ENCODE results near the gene CFAP61. TPM values are rescaled to one million over a fixed set of nuclear protein-coding genes. Genes with fewer than 3 reads are reported as not detected.

Gene CFAP61
- total and polyA plus RNA-seq, 2 donors from 2014 or later: 0.58 to 2.6 TPM

- Histone ChIP-seq H3K9ac (ENCODE audit: low read length in 3 of 3) (no peak overlapping the region), H3K4me1 (ENCODE audit: control insufficient read depth in 2 of 3, insufficient read depth in 2 of 3, low read depth in 1 of 3, low read length in 3 of 3) (peaks cover 0 to 3% (median 0%) of the 10 kb centered on the region in 3 donors), H3K4me3 (ENCODE audit: low read length in 3 of 3) (no peak overlapping the region), H3K9me3 (ENCODE audit: control insufficient read depth in 2 of 3, insufficient read depth in 1 of 3, low read length in 3 of 3) (no peaks in the 10 kb centered on the region), H3K27ac (ENCODE audit: low read depth in 2 of 2, low read length in 2 of 2) (no peak overlapping the region), H3K27me3 (ENCODE audit: control insufficient read depth, insufficient read depth, low read length) (no peaks in the 10 kb centered on the region), H3K36me3 (ENCODE audit: control insufficient read depth in 2 of 3, insufficient read depth in 3 of 3, low read length in 3 of 3) (peaks cover 0 to 3% (median 0%) of the 10 kb centered on the region in 3 donors)
- intact Hi-C loops (cut with DNase I): no loop called here
- DNase-seq: no peak
- TF ChIP-seq CTCF (IDR thresholded peaks at IDR 0.05; ENCODE audit: borderline replicate concordance, extremely low read depth, insufficient read depth): no peak
- FAIRE-seq: no peak
These were observed 352.3 kb downstream of the CFAP61 start for GRCh38 chr20:20404633-20405032.

GRCh38 chr20:20405623-20406022 lies 353.3 kb downstream of the CFAP61 start:
- Histone ChIP-seq H3K9me3 (ENCODE audit: control insufficient read depth in 2 of 3, insufficient read depth in 1 of 3, low read length in 3 of 3) (no peaks in the 10 kb centered on the region), H3K27ac (ENCODE audit: low read depth in 2 of 2, low read length in 2 of 2) (no peak overlapping the region), H3K36me3 (ENCODE audit: control insufficient read depth in 2 of 3, insufficient read depth in 3 of 3, low read length in 3 of 3) (peaks cover 0 to 3% (median 0%) of the 10 kb centered on the region in 3 donors), H3K27me3 (ENCODE audit: control insufficient read depth, insufficient read depth, low read length) (no peaks in the 10 kb centered on the region), H3K4me3 (ENCODE audit: low read length in 3 of 3) (no peak overlapping the region), H3K9ac (ENCODE audit: low read length in 3 of 3) (no peak overlapping the region), H3K4me1 (ENCODE audit: control insufficient read depth in 2 of 3, insufficient read depth in 2 of 3, low read depth in 1 of 3, low read length in 3 of 3) (no peaks in the 10 kb centered on the region)
- no peak for FAIRE-seq
- intact Hi-C loops (cut with DNase I): no loop called here
- DNase-seq: no peak
- TF ChIP-seq CTCF (IDR thresholded peaks at IDR 0.05; ENCODE audit: borderline replicate concordance, extremely low read depth, insufficient read depth): no peak

GRCh38 chr20:20406306-20406705 lies 354.0 kb downstream of the CFAP61 start:
- H3K4me1 ChIP-seq (ENCODE audit: control insufficient read depth in 2 of 3, insufficient read depth in 2 of 3, low read depth in 1 of 3, low read length in 3 of 3): no peaks in the 10 kb centered on the region
- no peaks in the 10 kb centered on the region for H3K27me3 ChIP-seq (ENCODE audit: control insufficient read depth, insufficient read depth, low read length)
- no peak overlapping the region for H3K27ac ChIP-seq (ENCODE audit: low read depth in 2 of 2, low read length in 2 of 2)
- peaks cover 0 to 3% (median 0%) of the 10 kb centered on the region in 3 donors for H3K36me3 ChIP-seq (ENCODE audit: control insufficient read depth in 2 of 3, insufficient read depth in 3 of 3, low read length in 3 of 3)
- no peak for TF ChIP-seq CTCF (IDR thresholded peaks at IDR 0.05; ENCODE audit: borderline replicate concordance, extremely low read depth, insufficient read depth)
- DNase-seq: no peak
- no peak overlapping the region for H3K9ac ChIP-seq (ENCODE audit: low read length in 3 of 3)
- H3K9me3 ChIP-seq (ENCODE audit: control insufficient read depth in 2 of 3, insufficient read depth in 1 of 3, low read length in 3 of 3): no peaks in the 10 kb centered on the region
- H3K4me3 ChIP-seq (ENCODE audit: low read length in 3 of 3): no peak overlapping the region
- intact Hi-C loops (cut with DNase I): no loop called here
- no peak for FAIRE-seq

Data from kidney (tissue), 14 donors.